ENCODE results near the gene AKT2.

DNA sequence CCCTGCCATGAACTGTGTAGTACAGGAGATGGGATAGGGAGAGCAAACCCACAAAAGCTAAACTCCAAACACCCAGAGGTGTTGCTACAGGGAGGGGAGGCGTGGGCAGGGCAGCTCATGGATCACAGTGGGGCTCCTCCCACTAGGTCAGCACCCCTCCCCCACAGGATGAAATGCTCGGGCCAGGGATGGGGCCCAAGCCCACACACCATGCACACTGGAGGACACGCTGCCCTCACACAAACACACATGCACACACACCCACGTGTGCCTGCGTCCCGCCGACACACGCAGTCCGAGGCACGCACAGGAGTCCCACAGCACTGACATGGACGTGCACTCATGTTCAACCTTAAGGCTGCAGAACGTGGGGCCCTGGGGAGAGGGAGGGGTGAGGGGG lies 52.7 kb downstream of the AKT2 start:
- TF ChIP-seq, protein P1, sequence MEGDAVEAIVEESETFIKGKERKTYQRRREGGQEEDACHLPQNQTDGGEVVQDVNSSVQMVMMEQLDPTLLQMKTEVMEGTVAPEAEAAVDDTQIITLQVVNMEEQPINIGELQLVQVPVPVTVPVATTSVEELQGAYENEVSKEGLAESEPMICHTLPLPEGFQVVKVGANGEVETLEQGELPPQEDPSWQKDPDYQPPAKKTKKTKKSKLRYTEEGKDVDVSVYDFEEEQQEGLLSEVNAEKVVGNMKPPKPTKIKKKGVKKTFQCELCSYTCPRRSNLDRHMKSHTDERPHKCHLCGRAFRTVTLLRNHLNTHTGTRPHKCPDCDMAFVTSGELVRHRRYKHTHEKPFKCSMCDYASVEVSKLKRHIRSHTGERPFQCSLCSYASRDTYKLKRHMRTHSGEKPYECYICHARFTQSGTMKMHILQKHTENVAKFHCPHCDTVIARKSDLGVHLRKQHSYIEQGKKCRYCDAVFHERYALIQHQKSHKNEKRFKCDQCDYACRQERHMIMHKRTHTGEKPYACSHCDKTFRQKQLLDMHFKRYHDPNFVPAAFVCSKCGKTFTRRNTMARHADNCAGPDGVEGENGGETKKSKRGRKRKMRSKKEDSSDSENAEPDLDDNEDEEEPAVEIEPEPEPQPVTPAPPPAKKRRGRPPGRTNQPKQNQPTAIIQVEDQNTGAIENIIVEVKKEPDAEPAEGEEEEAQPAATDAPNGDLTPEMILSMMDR (IDR thresholded peaks at IDR 0.05), result no peak
- TF ChIP-seq EZH2 (IDR thresholded peaks at IDR 0.05) (no peak), EZH2phosphoT487 (IDR thresholded peaks at IDR 0.05) (no peak)
